ENCODE data around the gene PARD3. TPM values are rescaled to one million over a fixed set of nuclear protein-coding genes. Genes with fewer than 3 reads are reported as not detected.

PARD3 gene
- total and polyA plus RNA-seq, 5 donors, result 10.5 to 40.3 (median 27.8) TPM

- Histone ChIP-seq H3K27me3 (ENCODE audit: control insufficient read depth, insufficient read depth) (no peaks in the 10 kb centered on the region), H3K4me1 (ENCODE audit: control insufficient read depth, insufficient read depth, low read length) (peaks cover 1% of the 10 kb centered on the region), H3K27ac (ENCODE audit: low read length) (no peak overlapping the region), H3K4me3 (ENCODE audit: low read length) (no peak overlapping the region), H3K9me3 (ENCODE audit: control insufficient read depth, low read length) (no peaks in the 10 kb centered on the region)
- WGBS, result 97% methylated on average over 5 of the region's 5 CpGs
- intact Hi-C loops (cut with DNase I), result no loop called here
- ATAC-seq (no peak), DNase-seq (no peak)
These were observed 648.7 kb downstream of the PARD3 start for GRCh38 chr10:34166354-34166753.

- DNase-seq (no peak), ATAC-seq (no peak)
- no peak overlapping the region for H3K4me3 ChIP-seq (ENCODE audit: low read length)
- H3K4me1 ChIP-seq (ENCODE audit: control insufficient read depth, insufficient read depth, low read length), result peaks cover 1% of the 10 kb centered on the region
- no peaks in the 10 kb centered on the region for H3K27me3 ChIP-seq (ENCODE audit: control insufficient read depth, insufficient read depth)
- no peaks in the 10 kb centered on the region for H3K9me3 ChIP-seq (ENCODE audit: control insufficient read depth, low read length)
- 77% methylated on average over 3 of the region's 3 CpGs for WGBS
- intact Hi-C loops (cut with DNase I), result no loop called here
- no peak overlapping the region for H3K27ac ChIP-seq (ENCODE audit: low read length)
These were observed 651.1 kb downstream of the PARD3 start for GRCh38 chr10:34164029-34164428.

GRCh38 chr10:34163075-34163905 is 651.8 kb downstream of the PARD3 start:
- peaks cover 1% of the 10 kb centered on the region for H3K4me1 ChIP-seq (ENCODE audit: control insufficient read depth, insufficient read depth, low read length)
- no peak for ATAC-seq
- WGBS, result 80% methylated on average over 11 of the region's 11 CpGs
- H3K4me3 ChIP-seq (ENCODE audit: low read length), result no peak overlapping the region
- no peak for DNase-seq
- H3K9me3 ChIP-seq (ENCODE audit: control insufficient read depth, low read length), result no peaks in the 10 kb centered on the region
- H3K27ac ChIP-seq (ENCODE audit: low read length), result no peak overlapping the region
- intact Hi-C loops (cut with DNase I), result no loop called here
- no peaks in the 10 kb centered on the region for H3K27me3 ChIP-seq (ENCODE audit: control insufficient read depth, insufficient read depth)

DNA sequence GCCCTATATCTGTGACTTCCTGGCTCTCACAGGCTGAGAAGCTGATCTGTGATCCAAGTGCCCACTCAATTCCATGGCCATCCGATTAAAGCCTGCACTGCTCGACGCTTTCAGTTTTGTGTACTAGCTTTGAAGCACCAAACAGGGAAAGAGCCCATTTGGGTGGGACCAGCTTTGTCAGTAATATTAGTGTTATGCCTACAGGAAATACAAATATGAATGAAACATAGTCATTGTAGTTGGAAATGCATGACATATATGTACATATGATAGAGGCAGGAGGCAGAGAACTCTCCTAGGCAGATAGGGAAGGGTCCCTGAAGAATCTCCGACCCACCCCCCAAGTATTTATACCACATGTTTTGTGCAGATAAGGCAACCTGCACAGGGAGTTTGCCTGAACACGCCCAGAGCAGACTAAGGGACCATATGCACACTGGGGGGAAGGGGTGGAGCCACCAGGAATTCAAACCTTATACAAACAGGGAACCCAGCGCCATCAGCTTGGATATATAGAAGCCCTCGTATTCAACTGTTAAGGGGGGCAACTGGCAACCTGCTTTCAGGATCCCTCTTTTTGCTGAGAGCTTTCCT is 653.2 kb downstream of the PARD3 start:
- WGBS, result 90% methylated on average over 7 of the region's 7 CpGs
- no peaks in the 10 kb centered on the region for H3K27me3 ChIP-seq (ENCODE audit: control insufficient read depth, insufficient read depth)
- no peak for ATAC-seq

GRCh38 chr10:34160595-34160994 is 654.5 kb downstream of the PARD3 start:
- Histone ChIP-seq H3K4me1 (ENCODE audit: control insufficient read depth, insufficient read depth, low read length) (no peaks in the 10 kb centered on the region), H3K27me3 (ENCODE audit: control insufficient read depth, insufficient read depth) (no peaks in the 10 kb centered on the region), H3K9me3 (ENCODE audit: control insufficient read depth, low read length) (no peaks in the 10 kb centered on the region), H3K4me3 (ENCODE audit: low read length) (no peak overlapping the region), H3K27ac (ENCODE audit: low read length) (no peak overlapping the region)
- WGBS, result 99% methylated on average over 3 of the region's 3 CpGs
- intact Hi-C loops (cut with DNase I), result no loop called here
- DNase-seq, result no peak
- no peak for ATAC-seq

More for the DNA sequence above, 653.2 kb downstream of the PARD3 start:
- no peak for DNase-seq
- H3K4me3 ChIP-seq (ENCODE audit: low read length), result no peak overlapping the region
- no peak overlapping the region for H3K27ac ChIP-seq (ENCODE audit: low read length)
- peaks cover under 1% of the 10 kb centered on the region for H3K4me1 ChIP-seq (ENCODE audit: control insufficient read depth, insufficient read depth, low read length)
- intact Hi-C loops (cut with DNase I), result no loop called here
- H3K9me3 ChIP-seq (ENCODE audit: control insufficient read depth, low read length), result no peaks in the 10 kb centered on the region

GRCh38 chr10:34157501-34157900 is 657.6 kb downstream of the PARD3 start:
- DNase-seq (no peak), ATAC-seq (no peak)
- H3K27ac ChIP-seq (ENCODE audit: low read length), result no peak overlapping the region
- H3K4me3 ChIP-seq (ENCODE audit: low read length), result no peak overlapping the region
- intact Hi-C loops (cut with DNase I), result no loop called here
- 92% methylated on average over 1 of the region's 1 CpG for WGBS
- no peaks in the 10 kb centered on the region for H3K4me1 ChIP-seq (ENCODE audit: control insufficient read depth, insufficient read depth, low read length)
- no peaks in the 10 kb centered on the region for H3K9me3 ChIP-seq (ENCODE audit: control insufficient read depth, low read length)
- H3K27me3 ChIP-seq (ENCODE audit: control insufficient read depth, insufficient read depth), result no peaks in the 10 kb centered on the region

DNA sequence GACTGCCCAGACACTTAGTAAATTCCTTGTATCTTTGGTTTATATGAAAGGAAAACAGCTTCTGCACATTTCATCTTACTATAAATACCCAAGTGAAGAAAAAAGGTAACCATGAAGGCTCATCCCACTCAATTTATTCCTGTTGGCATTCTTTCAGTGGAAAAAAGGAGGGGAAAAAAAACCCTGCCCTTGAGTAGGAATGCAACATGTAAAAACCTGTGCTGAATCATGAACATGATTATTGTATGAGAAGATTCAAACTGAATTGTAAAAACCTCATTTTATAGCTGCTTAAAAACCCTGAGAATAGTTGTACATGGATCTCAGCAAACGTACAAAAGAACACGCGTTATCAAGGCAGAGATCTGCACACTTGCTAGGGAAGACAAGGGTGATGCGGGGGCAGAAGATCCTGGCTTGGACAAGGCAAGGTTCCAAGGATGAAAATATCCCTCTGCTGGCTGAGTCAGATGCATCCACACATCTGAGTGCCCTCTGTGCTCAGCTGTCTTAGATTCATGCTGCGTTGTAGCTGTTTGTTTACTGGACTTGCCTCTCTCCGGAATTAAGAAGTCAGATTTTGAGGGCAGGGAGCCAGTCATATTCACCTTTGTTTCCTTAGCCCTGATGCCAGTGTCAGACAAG is 658.2 kb downstream of the PARD3 start:
- intact Hi-C loops (cut with DNase I), result no loop called here
- no peak for DNase-seq
- Histone ChIP-seq H3K9me3 (ENCODE audit: control insufficient read depth, low read length) (no peaks in the 10 kb centered on the region), H3K27me3 (ENCODE audit: control insufficient read depth, insufficient read depth) (no peaks in the 10 kb centered on the region), H3K4me3 (ENCODE audit: low read length) (no peak overlapping the region), H3K27ac (ENCODE audit: low read length) (no peak overlapping the region), H3K4me1 (ENCODE audit: control insufficient read depth, insufficient read depth, low read length) (no peaks in the 10 kb centered on the region)
- peak in 1 of 2 donors; percentile 60 for ATAC-seq
- 55% methylated on average over 6 of the region's 6 CpGs for WGBS

GRCh38 chr10:34155812-34156211 is 659.3 kb downstream of the PARD3 start:
- Histone ChIP-seq H3K27ac (ENCODE audit: low read length) (no peak overlapping the region), H3K4me3 (ENCODE audit: low read length) (no peak overlapping the region), H3K9me3 (ENCODE audit: control insufficient read depth, low read length) (no peaks in the 10 kb centered on the region), H3K4me1 (ENCODE audit: control insufficient read depth, insufficient read depth, low read length) (no peaks in the 10 kb centered on the region), H3K27me3 (ENCODE audit: control insufficient read depth, insufficient read depth) (no peaks in the 10 kb centered on the region)
- intact Hi-C loops (cut with DNase I), result no loop called here
- WGBS, result 61% methylated on average over 3 of the region's 3 CpGs
- ATAC-seq, result no peak
- DNase-seq, result no peak

- H3K4me1 ChIP-seq (ENCODE audit: control insufficient read depth, insufficient read depth, low read length), result no peaks in the 10 kb centered on the region
- intact Hi-C loops (cut with DNase I), result no loop called here
- no peak for DNase-seq
- 70% methylated on average over 5 of the region's 5 CpGs for WGBS
- no peak for ATAC-seq
- no peaks in the 10 kb centered on the region for H3K9me3 ChIP-seq (ENCODE audit: control insufficient read depth, low read length)
- H3K4me3 ChIP-seq (ENCODE audit: low read length), result no peak overlapping the region
- no peaks in the 10 kb centered on the region for H3K27me3 ChIP-seq (ENCODE audit: control insufficient read depth, insufficient read depth)
- no peak overlapping the region for H3K27ac ChIP-seq (ENCODE audit: low read length)
These were observed 660.7 kb downstream of the PARD3 start for GRCh38 chr10:34154383-34154900.

DNA sequence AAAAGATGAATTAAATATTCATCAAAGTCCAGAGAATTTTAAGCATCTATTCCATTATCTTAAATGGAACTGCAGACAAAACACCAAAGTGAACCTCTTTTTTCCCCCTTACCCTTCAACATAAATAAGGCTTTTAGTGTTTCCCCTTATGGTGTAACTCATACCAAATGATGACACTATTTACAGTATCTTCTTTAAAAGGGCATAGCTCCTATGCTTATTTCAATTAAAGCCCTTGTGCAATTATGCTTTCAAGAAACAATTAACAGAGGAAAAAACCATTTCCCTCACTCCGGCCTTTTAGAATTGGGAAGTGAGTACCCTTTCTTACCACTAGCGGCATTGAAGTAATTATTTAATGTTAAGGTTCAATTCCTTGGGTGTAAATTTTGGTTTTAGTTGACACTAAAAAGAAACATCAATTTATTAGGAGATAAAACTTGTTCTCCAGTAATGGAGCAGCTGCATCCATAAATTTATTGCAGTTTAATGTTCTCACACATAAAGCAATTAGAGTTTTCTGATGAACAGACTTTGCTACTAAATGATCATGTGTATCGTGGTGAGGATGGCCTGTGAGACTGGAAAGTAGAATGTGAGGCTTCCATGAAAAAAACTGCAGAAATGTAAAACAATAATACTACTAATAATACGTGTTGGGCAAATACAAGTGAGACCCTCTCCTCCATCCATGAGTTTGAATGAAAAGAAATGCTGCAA is 661.3 kb downstream of the PARD3 start:
- Histone ChIP-seq H3K4me1 (ENCODE audit: control insufficient read depth, insufficient read depth, low read length) (no peaks in the 10 kb centered on the region), H3K4me3 (ENCODE audit: low read length) (no peak overlapping the region), H3K27me3 (ENCODE audit: control insufficient read depth, insufficient read depth) (no peaks in the 10 kb centered on the region), H3K27ac (ENCODE audit: low read length) (no peak overlapping the region), H3K9me3 (ENCODE audit: control insufficient read depth, low read length) (no peaks in the 10 kb centered on the region)
- no peak for DNase-seq
- intact Hi-C loops (cut with DNase I), result no loop called here
- 94% methylated on average over 4 of the region's 4 CpGs for WGBS
- no peak for ATAC-seq
